H1 (cell line): Measurements from ENCODE around the gene ERI2. TPM values are rescaled to one million over a fixed set of nuclear protein-coding genes. Genes with fewer than 3 reads are reported as not detected.

Source experiments
- CTCF ChIA-PET: fragments of 300-600 bp; sonication (Branson Sonifier 250); formaldehyde crosslinking; loops from one replicate; lab custom pipeline; 2021; ENCODE audit not compliant: partially characterized antibody; lab: Charles Lee
- POLR2A ChIA-PET: fragments of 300-600 bp; sonication (Branson Sonifier 250); formaldehyde crosslinking; loops from one replicate; lab custom pipeline; 2021; ENCODE audit warnings: inconsistent platforms; ENCODE audit not compliant: partially characterized antibody; lab: Charles Lee
- DNase-seq, 2 experiments: peaks; one replicate each; pipeline versions ENCODE4 v3.0.0 to v3.0.0-alpha.2; 2010 to 2022; ENCODE audit warnings: low spot score in 2 of 2, low read depth in 1 of 2, mixed read lengths in 1 of 2
- FAIRE-seq: peaks from 2 replicates; lab custom pipeline; 2011; peaks lifted over from hg19 to GRCh38; lab: Jason Lieb, UNC
- H2AFZ ChIP-seq: 2 replicates; pipeline ENCODE4 v1.8.1; 2012; ENCODE audit warnings: low read length, inconsistent platforms
- H2AK5ac ChIP-seq: 2 replicates; pipeline ENCODE4 v1.6.1; 2013; ENCODE audit warnings: low read depth, low read length
- H2BK120ac ChIP-seq: replicated peaks from 2 replicates; pipeline ENCODE3; 2013; ENCODE audit warnings: low read depth, low read length, inconsistent platforms
- H2BK12ac ChIP-seq: 2 replicates; pipeline ENCODE4 v1.6.1; 2013; ENCODE audit warnings: low read depth, low read length
- H2BK15ac ChIP-seq: 2 replicates; pipeline ENCODE4 v1.6.1; 2013; ENCODE audit warnings: low read length
- H2BK20ac ChIP-seq: 2 replicates; pipeline ENCODE4 v1.6.1; 2013; ENCODE audit warnings: low read length
- H2BK5ac ChIP-seq: 2 replicates; pipeline ENCODE4 v1.6.1; 2013; ENCODE audit warnings: low read depth, low read length
- H3K14ac ChIP-seq: 2 replicates; pipeline ENCODE4 v1.6.1; 2013; ENCODE audit warnings: inconsistent platforms; ENCODE audit not compliant: insufficient read length
- H3K18ac ChIP-seq: 2 replicates; pipeline ENCODE4 v1.6.1; 2013; ENCODE audit warnings: low read length; ENCODE audit errors: extremely low read depth
- H3K23ac ChIP-seq: 2 replicates; pipeline ENCODE4 v1.6.1; 2013; ENCODE audit warnings: inconsistent platforms; ENCODE audit not compliant: insufficient read length
- H3K23me2 ChIP-seq: 2 replicates; pipeline ENCODE4 v1.6.1; 2013; ENCODE audit warnings: low read depth, low read length
- H3K27ac ChIP-seq: 2 replicates; pipeline ENCODE4 v1.6.1; 2011; ENCODE audit warnings: low read depth, low read length, inconsistent platforms
- H3K27me3 ChIP-seq, 4 experiments: replicated peaks in 1 of 4; 1 replicate in 1 of 4; 2 replicates in 3 of 4; pipeline versions ENCODE4 v1.6.1 to v1.8.1; 2011 to 2013; ENCODE audit warnings: low read length in 3 of 4, mild to moderate bottlenecking in 3 of 4, inconsistent platforms in 2 of 4, mixed read lengths in 2 of 4, moderate library complexity in 1 of 4; ENCODE audit not compliant: control insufficient read depth in 3 of 4, insufficient read depth in 3 of 4; ENCODE audit errors: extremely low read depth in 1 of 4
- H3K36me3 ChIP-seq, 4 experiments: 2 replicates each; pipeline versions ENCODE4 v1.6.1 to v1.8.1; 2011 to 2013; ENCODE audit warnings: mild to moderate bottlenecking in 4 of 4, low read length in 3 of 4, moderate library complexity in 2 of 4, control low read depth in 1 of 4, inconsistent platforms in 1 of 4; ENCODE audit not compliant: insufficient read depth in 4 of 4, control insufficient read depth in 2 of 4
- H3K4ac ChIP-seq: replicated peaks from 2 replicates; pipeline ENCODE3; 2013; ENCODE audit warnings: low read length, low read depth, mixed read lengths, inconsistent platforms; ENCODE audit not compliant: insufficient read length
- H3K4me1 ChIP-seq, 4 experiments: replicated peaks in 1 of 4; 1 replicate in 1 of 4; 2 replicates in 3 of 4; pipeline versions ENCODE4 v1.6.1 to v1.8.1; 2011 to 2013; ENCODE audit warnings: low read length in 3 of 4, inconsistent platforms in 2 of 4, mixed read lengths in 1 of 4; ENCODE audit not compliant: insufficient read depth in 4 of 4, control insufficient read depth in 3 of 4
- H3K4me2 ChIP-seq, 2 experiments: 2 replicates each; pipeline versions ENCODE4 v1.6.1 to v1.8.1; 2011 to 2013; ENCODE audit warnings: low read depth in 2 of 2, low read length in 2 of 2, control low read depth in 1 of 2, inconsistent platforms in 1 of 2, mild to moderate bottlenecking in 1 of 2; ENCODE audit not compliant: insufficient read depth in 1 of 2
- H3K4me3 ChIP-seq, 4 experiments: fragments of 200-600, 300-600 bp in 1 of 4; sonication (generic), shearing (Covaris generic), sonication (Bioruptor Twin) in 1 of 4; 2 replicates each; pipeline versions ENCODE4 v1.5.1 to v1.8.1; 2011 to 2016; ENCODE audit warnings: low read length in 4 of 4, low read depth in 3 of 4, control low read depth in 2 of 4, inconsistent platforms in 2 of 4, mild to moderate bottlenecking in 2 of 4, mixed read lengths in 1 of 4, moderate library complexity in 1 of 4; ENCODE audit not compliant: insufficient read depth in 2 of 4; ENCODE audit errors: extremely low read depth in 1 of 4
- H3K56ac ChIP-seq: replicated peaks from 2 replicates; pipeline ENCODE3; 2013; ENCODE audit warnings: low read depth, mild to moderate bottlenecking, mixed read lengths, low read length, inconsistent platforms; ENCODE audit not compliant: insufficient read length
- H3K79me1 ChIP-seq: 2 replicates; pipeline ENCODE4 v1.6.1; 2013; ENCODE audit warnings: low read depth, low read length, control low read depth
- H3K79me2 ChIP-seq, 2 experiments: 2 replicates each; pipeline versions ENCODE4 v1.6.1 to v1.8.1; 2012 to 2013; ENCODE audit warnings: low read length in 2 of 2, mild to moderate bottlenecking in 2 of 2, inconsistent platforms in 1 of 2; ENCODE audit not compliant: insufficient read depth in 2 of 2, control insufficient read depth in 1 of 2
- H3K9ac ChIP-seq, 4 experiments: replicated peaks in 1 of 4; 1 replicate in 1 of 4; 2 replicates in 3 of 4; pipeline versions ENCODE4 v1.6.1 to v1.8.1; 2011 to 2013; ENCODE audit warnings: low read depth in 3 of 4, low read length in 3 of 4, control low read depth in 2 of 4, mild to moderate bottlenecking in 2 of 4, moderate library complexity in 2 of 4, inconsistent platforms in 1 of 4; ENCODE audit errors: extremely low read depth in 1 of 4
- H3K9me3 ChIP-seq, 2 experiments: 2 replicates each; pipeline versions ENCODE4 v1.6.1 to v1.8.1; 2012 to 2013; ENCODE audit warnings: mild to moderate bottlenecking in 2 of 2, moderate library complexity in 2 of 2, control low read depth in 1 of 2, inconsistent platforms in 1 of 2, low read depth in 1 of 2, low read length in 1 of 2, mixed read lengths in 1 of 2; ENCODE audit not compliant: insufficient read depth in 2 of 2
- H4K20me1 ChIP-seq, 2 experiments: replicated peaks in 1 of 2; 2 replicates each; pipeline versions ENCODE3 to v1.8.1; 2011 to 2013; ENCODE audit warnings: inconsistent platforms in 2 of 2, low read length in 2 of 2, mild to moderate bottlenecking in 1 of 2; ENCODE audit not compliant: insufficient read depth in 2 of 2, control insufficient read depth in 1 of 2
- H4K5ac ChIP-seq: 2 replicates; pipeline ENCODE4 v1.6.1; 2013; ENCODE audit warnings: low read length, low read depth, mixed read lengths, inconsistent platforms; ENCODE audit not compliant: insufficient read length
- H4K8ac ChIP-seq: 2 replicates; pipeline ENCODE4 v1.8.0; 2013; ENCODE audit warnings: mild to moderate bottlenecking, moderate library complexity, low read length, inconsistent platforms; ENCODE audit not compliant: insufficient read depth; ENCODE audit errors: extremely low read depth
- H4K91ac ChIP-seq: replicated peaks from 2 replicates; pipeline ENCODE3; 2013; ENCODE audit warnings: low read length, mixed read lengths, inconsistent platforms; ENCODE audit not compliant: insufficient read length
- CBX5 ChIP-seq: fragments of 300-800, 300-1000 bp; sonication (generic); IDR thresholded peaks from 2 replicates; pipeline ENCODE4 v1.7.1; 2016; ENCODE audit warnings: antibody characterized with exemption, low read length, low read depth
- CBX8 ChIP-seq: fragments of 300-800, 300-1000 bp; sonication (generic); IDR thresholded peaks from 2 replicates; pipeline ENCODE4 v1.7.1; 2016; ENCODE audit warnings: low read depth, low read length, borderline replicate concordance
- CEBPB ChIP-seq: IDR thresholded peaks from 2 replicates; pipeline ENCODE4 v1.6.1; 2012; ENCODE audit warnings: low read depth, low read length
- JUN ChIP-seq: IDR thresholded peaks from 2 replicates; pipeline ENCODE4 v1.6.1; 2011; ENCODE audit warnings: low read depth, mild to moderate bottlenecking, improper control_type of control experiment, low read length
- JUND ChIP-seq: IDR thresholded peaks from 2 replicates; pipeline ENCODE4 v1.6.1; 2011; ENCODE audit warnings: mild to moderate bottlenecking, improper control_type of control experiment, low read length
- KDM1A ChIP-seq: fragments of 200-600, 300-600 bp; sonication (generic); IDR thresholded peaks from 2 replicates; pipeline ENCODE4 v1.7.1; 2016; ENCODE audit warnings: mild to moderate bottlenecking, low read length, borderline replicate concordance
- PHF8 ChIP-seq: fragments of 200-600 bp; sonication (generic); conservative IDR thresholded peaks from 2 replicates; pipeline ENCODE4 v1.7.1; 2012; ENCODE audit warnings: low read depth, mild to moderate bottlenecking, inconsistent platforms, low read length, moderate library complexity
- RNF2 ChIP-seq: fragments of 200-900, 300-1000 bp; sonication (generic); IDR thresholded peaks from 2 replicates; pipeline ENCODE4 v1.7.1; 2016; ENCODE audit warnings: borderline replicate concordance, low read depth, mild to moderate bottlenecking, antibody characterized with exemption, low read length; ENCODE audit not compliant: poor library complexity, severe bottlenecking; ENCODE audit errors: missing control alignments
- RXRA ChIP-seq: IDR thresholded peaks from 2 replicates; pipeline ENCODE4 v1.6.1; 2011; ENCODE audit warnings: low read depth, mild to moderate bottlenecking, low read length, moderate library complexity; ENCODE audit not compliant: insufficient read depth
- SIRT6 ChIP-seq: IDR thresholded peaks from one replicate; pipeline ENCODE4 v1.7.1; 2012; ENCODE audit warnings: low read length, inconsistent platforms
- SRF ChIP-seq: IDR thresholded peaks from 2 replicates; pipeline ENCODE4 v1.6.1; 2011; ENCODE audit warnings: mild to moderate bottlenecking, low read depth, low read length, moderate library complexity
- TBP ChIP-seq: IDR thresholded peaks from 2 replicates; pipeline ENCODE4 v1.6.1; 2011; ENCODE audit warnings: low read depth, low read length, improper control_type of control experiment
- WGBS, 2 experiments: shearing (Covaris generic) in 1 of 2; methylation state at CpG; one replicate each; pipeline versions ENCODE4 v1.1.6 to v1.1.7; 2013 to 2015; ENCODE audit warnings: low lambda C conversion rate in 2 of 2, mixed read lengths in 2 of 2, inconsistent platforms in 1 of 2, low coverage in 1 of 2, missing lambda C conversion rate in 1 of 2; ENCODE audit not compliant: insufficient replicate concordance in 2 of 2, insufficient coverage in 1 of 2, insufficient read length in 1 of 2; ENCODE audit errors: extremely low coverage in 1 of 2, missing lambda C conversion rate in 1 of 2; 5-methylcytosine and 5-hydroxymethylcytosine counted together
- polyA plus RNA-seq, 7 experiments: library from polyadenylated mRNA; depleted of rRNA in 3 of 7; stranded (reverse) in 5 of 7; unstranded in 2 of 7; fragments of >200 nt in 5 of 7; fragments of 200-250 nt in 2 of 7; gene quantifications; 1 replicate in 5 of 7; 2 replicates in 1 of 7; 4 replicates in 1 of 7; pipeline versions ENCODE4 v1.2.1 to v1.2.3, GENCODE V29; 2011 to 2013; ENCODE audit warnings: missing spikeins in 2 of 7, mixed read lengths in 2 of 7
- total RNA-seq: library from RNA; stranded (reverse); fragmentation: NEBNext Ultra II Directional; extraction: Animal tissue kit (Norgen Biotek cat#: 25700); gene quantifications from 2 replicates; pipeline ENCODE4 v1.2.1, GENCODE V29; 2021
- TF ChIP-seq, protein P1 (sequence below): IDR thresholded peaks from 2 replicates; pipeline ENCODE4 v1.6.1; 2011; ENCODE audit warnings: low read depth, mild to moderate bottlenecking, low read length; ENCODE audit not compliant: insufficient read depth

The ERI2 gene
- total and polyA plus RNA-seq, 2 of the 8 experiments (the other 6 are each of a cell fraction or from before 2014, with no cell fraction given), result 11.0 to 12.6 TPM

DNA sequence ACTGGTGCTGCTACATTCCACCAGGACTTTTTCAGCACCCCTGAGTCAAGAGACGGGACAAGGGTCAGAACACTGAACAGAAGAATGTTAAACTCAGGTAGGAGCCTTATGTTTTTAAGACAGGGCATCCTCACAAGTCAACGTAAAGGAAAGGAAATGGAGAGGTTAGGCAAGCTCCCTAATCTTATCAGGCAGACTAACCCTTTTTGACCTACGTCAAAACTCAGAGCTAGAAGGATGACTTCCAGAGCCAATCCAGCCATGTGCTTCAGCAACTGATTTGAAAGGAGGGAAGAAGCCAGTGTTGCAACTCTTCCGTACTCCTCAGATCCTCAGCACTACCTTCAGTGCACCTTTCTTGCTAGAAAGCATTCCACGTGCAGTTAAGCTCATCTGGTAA, 46.9 kb upstream of the ERI2 start:
- Histone ChIP-seq H2BK15ac (no peak overlapping the region), H3K4ac (no peak overlapping the region), H3K4me3 (no peak overlapping the region), H3K9me3 (no peaks in the 10 kb centered on the region), H2BK120ac (no peak overlapping the region), H3K27ac (no peak overlapping the region), H3K23ac (no peak overlapping the region), H3K79me2 (0 out of 4 replicates have a peak, but pooled peaks cover 0 to 6% of the 10 kb centered on the region in 2 experiments), H2BK12ac (no peak overlapping the region), H4K8ac (no peak overlapping the region), H3K18ac (no peak overlapping the region), H3K27me3 (no peaks in the 10 kb centered on the region), H4K20me1 (peaks cover 2 to 3% of the 10 kb centered on the region in 2 experiments), H4K91ac (no peak overlapping the region), H3K9ac (no peak overlapping the region), H2BK20ac (no peak overlapping the region), H3K4me1 (peaks cover 0 to 2% (median 0%) of the 10 kb centered on the region in 4 experiments; a peak in 2 of 7 replicates), H3K79me1 (peaks cover 4% of the 10 kb centered on the region; the same call in 1 of the 2 replicates), H2BK5ac (no peak overlapping the region), H2AFZ (no peak overlapping the region), H3K56ac (no peak overlapping the region), H4K5ac (no peak overlapping the region), H3K36me3 (peaks cover 0 to 3% (median 0%) of the 10 kb centered on the region in 4 experiments; a peak in 3 of 8 replicates), H3K4me2 (no peak overlapping the region), H2AK5ac (no peak overlapping the region), H3K14ac (no peak overlapping the region), H3K23me2 (no peaks in the 10 kb centered on the region)
- POLR2A ChIA-PET, result interaction anchor here (0.9 kb wide), 2 partner anchors 47 to 148 kb away, joined by 3 read pairs; partner anchors contain the start of genes DCUN1D3 and LYRM1
- DNase-seq (no peak), FAIRE-seq (no peak)
- CTCF ChIA-PET, result interaction anchor here (0.7 to 2.1 kb wide), 5 partner anchors 11 to 249 kb away, joined by 3 to 7 read pairs (median 3); no protein-coding TSS in a partner anchor
- 87% methylated on average over 5 of the region's 5 CpGs; no CpG with 5 or more reads in 1 of the 2 experiments for WGBS, 2 experiments
- TF ChIP-seq CBX8, result no peak
- no peak for TF ChIP-seq KDM1A
- TF ChIP-seq, protein P1, sequence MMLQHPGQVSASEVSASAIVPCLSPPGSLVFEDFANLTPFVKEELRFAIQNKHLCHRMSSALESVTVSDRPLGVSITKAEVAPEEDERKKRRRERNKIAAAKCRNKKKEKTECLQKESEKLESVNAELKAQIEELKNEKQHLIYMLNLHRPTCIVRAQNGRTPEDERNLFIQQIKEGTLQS, result no peak
- no peak for TF ChIP-seq SIRT6
- TF ChIP-seq JUND, result no peak
- TF ChIP-seq PHF8, result no peak
- TF ChIP-seq RNF2, result no peak
- no peak for TF ChIP-seq CEBPB
- TF ChIP-seq JUN, result no peak
- TF ChIP-seq CBX5, result no peak
- TF ChIP-seq TBP, result no peak
- TF ChIP-seq SRF, result no peak
- no peak for TF ChIP-seq RXRA
